Measurements from ENCODE around the gene ZNF700. TPM values are rescaled to one million over a fixed set of nuclear protein-coding genes. Genes with fewer than 3 reads are reported as not detected.
"Not testable (repeated sequence)": the region's sequence is repeated elsewhere in the genome, so short reads cannot be mapped to it uniquely, and the experiment has no call there.

The ZNF700 gene
- polyA plus RNA-seq (2013, experiment 1 of 2), result 8.7 TPM
- polyA plus RNA-seq (2013, experiment 2 of 2), result 9.2 TPM

GRCh38 chr19:11924886-11925650 is at the start of gene ZNF700:
Gene ZNF700, plus strand, starts transcription at chr19:11925107. Its CDS starts 104 bp downstream, at chr19:11925211.
- peaks cover 6% of the 10 kb centered on the region for H3K4me1 ChIP-seq (ENCODE audit: control insufficient read depth, insufficient read depth, low read length, poor library complexity, severe bottlenecking)
- peaks cover 7% of the 10 kb centered on the region for H3K9me3 ChIP-seq (ENCODE audit: control insufficient read depth, low read length)
- 0 to 1% methylated on average over 41 to 46 of the region's 53 CpGs for WGBS, 2 experiments (ENCODE audit: insufficient coverage in 2 of 2)
- peak within 1 kb of the TSS; percentile 84 for H3K27ac ChIP-seq (ENCODE audit: low read depth, low read length, severe bottlenecking)
- H3K36me3 ChIP-seq (ENCODE audit: control insufficient read depth, insufficient read depth, low read length), result peaks cover 20% of the 10 kb centered on the region
- H3K4me3 ChIP-seq (ENCODE audit: extremely low read depth, insufficient read depth, low read length, poor library complexity, severe bottlenecking), result peak within 1 kb of the TSS; percentile 75

DNA sequence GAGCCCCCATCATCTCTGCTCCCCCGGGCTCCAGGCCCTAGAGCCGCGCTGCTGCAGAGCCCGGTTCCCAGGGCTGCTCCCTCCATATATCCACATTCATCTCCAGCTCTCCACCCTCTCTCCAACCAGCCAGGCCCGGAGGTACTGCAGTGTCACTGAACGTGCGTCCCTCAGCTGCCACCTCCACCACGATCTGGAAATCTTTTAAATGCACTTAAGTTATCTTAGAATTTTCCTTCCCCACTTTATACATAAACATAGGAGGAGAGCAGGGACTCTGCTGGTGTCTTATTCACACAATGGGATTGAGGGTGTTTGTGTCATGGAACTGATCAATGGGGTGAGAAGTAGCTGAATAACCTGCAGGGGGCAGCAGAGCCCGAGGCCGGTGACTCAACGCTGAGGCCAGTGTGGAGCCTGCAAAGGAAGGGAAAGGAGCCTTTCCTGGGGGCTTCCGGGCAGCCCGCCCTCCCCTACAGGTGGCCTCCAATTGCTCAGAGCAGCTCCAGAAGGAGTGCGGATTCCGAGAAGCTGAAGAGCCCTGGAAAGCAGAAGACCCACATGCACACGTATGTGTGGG is 45.1 kb upstream of the ZNF700 start:
- WGBS, 2 experiments (ENCODE audit: insufficient coverage in 2 of 2), result 57 to 84% methylated on average over 5 to 16 of the region's 16 CpGs
- H3K4me1 ChIP-seq (ENCODE audit: control insufficient read depth, insufficient read depth, low read length, poor library complexity, severe bottlenecking); H3K4me3 ChIP-seq (ENCODE audit: extremely low read depth, insufficient read depth, low read length, poor library complexity, severe bottlenecking); H3K36me3 ChIP-seq (ENCODE audit: control insufficient read depth, insufficient read depth, low read length); H3K27ac ChIP-seq (ENCODE audit: low read depth, low read length, severe bottlenecking): not testable (repeated sequence)
- H3K9me3 ChIP-seq (ENCODE audit: control insufficient read depth, low read length), result peaks cover 10% of the 10 kb centered on the region

DNA sequence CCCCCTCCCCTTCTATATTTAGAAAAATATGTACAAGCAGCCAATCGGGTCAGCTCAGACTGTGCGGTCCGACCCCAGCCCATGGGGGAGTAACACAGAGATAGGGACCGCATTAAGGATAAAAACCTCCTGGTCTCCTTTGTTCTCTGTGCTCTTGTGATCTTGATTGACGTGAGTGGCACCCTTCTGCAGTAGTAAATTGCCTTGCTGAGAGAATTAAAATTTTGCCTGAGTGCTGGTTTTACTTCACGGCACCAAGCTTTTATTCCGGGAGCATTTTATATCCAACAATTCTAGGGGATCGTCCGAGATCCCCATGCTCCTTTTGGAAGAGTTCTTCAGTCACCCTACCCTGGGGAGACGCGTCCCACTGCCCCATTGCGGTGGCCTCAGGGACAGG is 44.3 kb upstream of the ZNF700 start:
- Histone ChIP-seq H3K36me3 (ENCODE audit: control insufficient read depth, insufficient read depth, low read length) (no peaks in the 10 kb centered on the region), H3K4me1 (ENCODE audit: control insufficient read depth, insufficient read depth, low read length, poor library complexity, severe bottlenecking) (no peaks in the 10 kb centered on the region), H3K9me3 (ENCODE audit: control insufficient read depth, low read length) (peaks cover 13% of the 10 kb centered on the region), H3K27ac (ENCODE audit: low read depth, low read length, severe bottlenecking) (no peak overlapping the region), H3K4me3 (ENCODE audit: extremely low read depth, insufficient read depth, low read length, poor library complexity, severe bottlenecking) (no peak overlapping the region)
- 90 to 91% methylated on average over 8 to 12 of the region's 12 CpGs for WGBS, 2 experiments (ENCODE audit: insufficient coverage in 2 of 2)

- H3K4me3 ChIP-seq (ENCODE audit: extremely low read depth, insufficient read depth, low read length, poor library complexity, severe bottlenecking), result no peak overlapping the region
- H3K4me1 ChIP-seq (ENCODE audit: control insufficient read depth, insufficient read depth, low read length, poor library complexity, severe bottlenecking), result no peaks in the 10 kb centered on the region
- H3K9me3 ChIP-seq (ENCODE audit: control insufficient read depth, low read length), result peaks cover 17% of the 10 kb centered on the region
- H3K36me3 ChIP-seq (ENCODE audit: control insufficient read depth, insufficient read depth, low read length), result no peaks in the 10 kb centered on the region
- no peak overlapping the region for H3K27ac ChIP-seq (ENCODE audit: low read depth, low read length, severe bottlenecking)
- WGBS, 2 experiments (ENCODE audit: insufficient coverage in 2 of 2), result 15 to 29% methylated on average over 5 to 9 of the region's 10 CpGs
Observed at GRCh38 chr19:11881151-11881800, 43.6 kb upstream of the ZNF700 start.

- WGBS, 2 experiments (ENCODE audit: insufficient coverage in 2 of 2), result no CpG with 5 or more reads among the region's 2 CpGs
- Histone ChIP-seq H3K36me3 (ENCODE audit: control insufficient read depth, insufficient read depth, low read length) (no peaks in the 10 kb centered on the region), H3K9me3 (ENCODE audit: control insufficient read depth, low read length) (peaks cover 19% of the 10 kb centered on the region), H3K4me1 (ENCODE audit: control insufficient read depth, insufficient read depth, low read length, poor library complexity, severe bottlenecking) (no peaks in the 10 kb centered on the region), H3K4me3 (ENCODE audit: extremely low read depth, insufficient read depth, low read length, poor library complexity, severe bottlenecking) (no peak overlapping the region), H3K27ac (ENCODE audit: low read depth, low read length, severe bottlenecking) (no peak overlapping the region)
Observed at GRCh38 chr19:11882606-11883005, 42.3 kb upstream of the ZNF700 start.

DNA sequence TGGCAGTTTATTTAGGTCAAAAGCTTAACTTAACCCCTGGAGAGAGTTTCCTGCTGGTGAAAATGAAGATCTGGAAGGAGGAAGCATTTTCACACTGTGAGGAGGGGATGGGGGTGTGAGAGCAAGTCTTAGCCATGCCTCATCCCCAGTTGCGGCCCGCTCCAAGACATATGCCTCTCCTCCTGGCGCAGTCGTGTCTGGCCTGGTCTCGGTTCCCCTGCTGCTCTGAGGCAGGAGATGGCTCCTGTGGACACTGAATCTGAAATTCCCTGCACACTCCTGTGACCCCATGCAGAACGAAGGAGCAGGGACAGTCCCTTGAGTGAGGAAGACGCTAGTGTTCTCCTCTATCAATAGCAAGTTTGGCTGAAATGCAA is 37.7 kb upstream of the ZNF700 start:
- Histone ChIP-seq H3K27ac (ENCODE audit: low read depth, low read length, severe bottlenecking) (peak overlapping the region; percentile 95), H3K9me3 (ENCODE audit: control insufficient read depth, low read length) (peaks cover 19% of the 10 kb centered on the region), H3K4me1 (ENCODE audit: control insufficient read depth, insufficient read depth, low read length, poor library complexity, severe bottlenecking) (no peaks in the 10 kb centered on the region), H3K4me3 (ENCODE audit: extremely low read depth, insufficient read depth, low read length, poor library complexity, severe bottlenecking) (no peak overlapping the region), H3K36me3 (ENCODE audit: control insufficient read depth, insufficient read depth, low read length) (peaks cover 21% of the 10 kb centered on the region)
- WGBS, 2 experiments (ENCODE audit: insufficient coverage in 2 of 2), result 55 to 75% methylated on average over 3 to 6 of the region's 7 CpGs

- 2 to 5% methylated on average over 50 to 56 of the region's 56 CpGs for WGBS, 2 experiments (ENCODE audit: insufficient coverage in 2 of 2)
- Histone ChIP-seq H3K27ac (ENCODE audit: low read depth, low read length, severe bottlenecking) (peak within 1 kb of the TSS; percentile 95), H3K36me3 (ENCODE audit: control insufficient read depth, insufficient read depth, low read length) (peaks cover 25% of the 10 kb centered on the region), H3K4me3 (ENCODE audit: extremely low read depth, insufficient read depth, low read length, poor library complexity, severe bottlenecking) (peak within 1 kb of the TSS; percentile 79), H3K9me3 (ENCODE audit: control insufficient read depth, low read length) (peaks cover 26% of the 10 kb centered on the region), H3K4me1 (ENCODE audit: control insufficient read depth, insufficient read depth, low read length, poor library complexity, severe bottlenecking) (no peaks in the 10 kb centered on the region)
Observed at GRCh38 chr19:11887611-11888531, 37.0 kb upstream of the ZNF700 start, which contains the start of gene ZNF69. Gene ZNF69, plus strand, starts transcription at chr19:11887782. Its CDS starts 142 bp downstream, at chr19:11887924.

- 46 to 64% methylated on average over 3 to 4 of the region's 6 CpGs for WGBS, 2 experiments (ENCODE audit: insufficient coverage in 2 of 2)
- not testable (repeated sequence) for H3K4me3 ChIP-seq (ENCODE audit: extremely low read depth, insufficient read depth, low read length, poor library complexity, severe bottlenecking); H3K27ac ChIP-seq (ENCODE audit: low read depth, low read length, severe bottlenecking); H3K4me1 ChIP-seq (ENCODE audit: control insufficient read depth, insufficient read depth, low read length, poor library complexity, severe bottlenecking)
- Histone ChIP-seq H3K9me3 (ENCODE audit: control insufficient read depth, low read length) (peaks cover 40% of the 10 kb centered on the region), H3K36me3 (ENCODE audit: control insufficient read depth, insufficient read depth, low read length) (peaks cover 44% of the 10 kb centered on the region)
Observed at GRCh38 chr19:11889901-11890300, 35.0 kb upstream of the ZNF700 start.

- Histone ChIP-seq H3K27ac (ENCODE audit: low read depth, low read length, severe bottlenecking) (no peak overlapping the region), H3K36me3 (ENCODE audit: control insufficient read depth, insufficient read depth, low read length) (peaks cover 51% of the 10 kb centered on the region), H3K4me3 (ENCODE audit: extremely low read depth, insufficient read depth, low read length, poor library complexity, severe bottlenecking) (no peak overlapping the region), H3K9me3 (ENCODE audit: control insufficient read depth, low read length) (peaks cover 41% of the 10 kb centered on the region), H3K4me1 (ENCODE audit: control insufficient read depth, insufficient read depth, low read length, poor library complexity, severe bottlenecking) (no peaks in the 10 kb centered on the region)
- WGBS, 2 experiments (ENCODE audit: insufficient coverage in 2 of 2), result 97 to 100% methylated on average over 4 to 5 of the region's 5 CpGs
Observed at GRCh38 chr19:11890634-11891033, 34.3 kb upstream of the ZNF700 start.

GRCh38 chr19:11894851-11895250 is 30.1 kb upstream of the ZNF700 start:
- WGBS, 2 experiments (ENCODE audit: insufficient coverage in 2 of 2), result 96 to 100% methylated on average over 2 to 6 of the region's 6 CpGs
- H3K4me3 ChIP-seq (ENCODE audit: extremely low read depth, insufficient read depth, low read length, poor library complexity, severe bottlenecking), result no peak overlapping the region
- no peaks in the 10 kb centered on the region for H3K4me1 ChIP-seq (ENCODE audit: control insufficient read depth, insufficient read depth, low read length, poor library complexity, severe bottlenecking)
- peaks cover 36% of the 10 kb centered on the region for H3K9me3 ChIP-seq (ENCODE audit: control insufficient read depth, low read length)
- peaks cover 67% of the 10 kb centered on the region for H3K36me3 ChIP-seq (ENCODE audit: control insufficient read depth, insufficient read depth, low read length)
- H3K27ac ChIP-seq (ENCODE audit: low read depth, low read length, severe bottlenecking), result no peak overlapping the region

Measured in mesodermal cell (in vitro differentiated cells).